ENCODE measurements around the gene IL1RAPL1. TPM values are rescaled to one million over a fixed set of nuclear protein-coding genes. Genes with fewer than 3 reads are reported as not detected.

IL1RAPL1 gene
- total RNA-seq, 2 donors from 2014 or later: not detected

- no peaks in the 10 kb centered on the region for H3K9me3 ChIP-seq (ENCODE audit: control insufficient read depth, low read length, poor library complexity, severe bottlenecking)
- Mint-ChIP-seq H3K27me3 (no peaks in the 10 kb centered on the region), H3K4me1 (no peaks in the 10 kb centered on the region), H3K27ac (no peak overlapping the region), H3K36me3 (ENCODE audit: low read depth) (no peaks in the 10 kb centered on the region), H3K4me3 (no peak overlapping the region)
- DNase-seq: no peak
- no peak for ATAC-seq
Observed at GRCh38 chrX:28851871-28852270, 264.6 kb downstream of the IL1RAPL1 start.

GRCh38 chrX:28854637-28855036 lies 267.4 kb downstream of the IL1RAPL1 start:
- H3K27ac Mint-ChIP-seq: no peak overlapping the region
- DNase-seq (no peak), ATAC-seq (no peak)
- H3K36me3 Mint-ChIP-seq (ENCODE audit: low read depth): no peaks in the 10 kb centered on the region
- no peaks in the 10 kb centered on the region for H3K27me3 Mint-ChIP-seq
- no peaks in the 10 kb centered on the region for H3K4me1 Mint-ChIP-seq
- no peaks in the 10 kb centered on the region for H3K9me3 ChIP-seq (ENCODE audit: control insufficient read depth, low read length, poor library complexity, severe bottlenecking)
- H3K4me3 Mint-ChIP-seq: no peak overlapping the region

- Mint-ChIP-seq H3K27me3 (no peaks in the 10 kb centered on the region), H3K27ac (no peak overlapping the region), H3K4me3 (no peak overlapping the region), H3K4me1 (no peaks in the 10 kb centered on the region), H3K36me3 (ENCODE audit: low read depth) (no peaks in the 10 kb centered on the region)
- DNase-seq: no peak
- no peak for ATAC-seq
- no peaks in the 10 kb centered on the region for H3K9me3 ChIP-seq (ENCODE audit: control insufficient read depth, low read length, poor library complexity, severe bottlenecking)
Observed at GRCh38 chrX:28876408-28876807, 289.2 kb downstream of the IL1RAPL1 start.

- no peaks in the 10 kb centered on the region for H3K9me3 ChIP-seq (ENCODE audit: control insufficient read depth, low read length, poor library complexity, severe bottlenecking)
- Mint-ChIP-seq H3K27ac (no peak overlapping the region), H3K27me3 (no peaks in the 10 kb centered on the region), H3K4me1 (no peaks in the 10 kb centered on the region), H3K36me3 (ENCODE audit: low read depth) (no peaks in the 10 kb centered on the region), H3K4me3 (no peak overlapping the region)
- ATAC-seq: no peak
- no peak for DNase-seq
Observed at GRCh38 chrX:28876901-28877300, 289.7 kb downstream of the IL1RAPL1 start.

DNA sequence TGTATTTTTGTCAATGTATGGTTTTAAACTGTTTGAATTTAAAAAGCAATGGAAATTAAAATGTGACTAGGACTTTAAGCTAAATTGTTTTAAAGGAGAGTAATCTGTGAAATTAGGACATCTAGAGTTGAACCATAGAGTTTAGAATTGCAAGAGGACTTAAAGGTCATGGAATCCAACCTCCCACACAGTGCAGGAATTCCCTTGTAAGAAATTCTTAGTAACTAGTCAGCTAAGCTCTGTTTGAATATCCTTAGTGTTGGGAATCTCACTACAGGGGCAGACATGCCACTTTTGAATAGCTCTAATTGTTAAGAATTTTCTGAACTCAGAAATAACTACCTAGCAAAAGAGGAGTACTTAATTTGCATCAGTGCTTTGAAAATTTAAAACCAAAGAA lies 292.9 kb downstream of the IL1RAPL1 start:
- Mint-ChIP-seq H3K4me1 (no peaks in the 10 kb centered on the region), H3K4me3 (no peak overlapping the region), H3K27me3 (no peaks in the 10 kb centered on the region), H3K27ac (no peak overlapping the region), H3K36me3 (ENCODE audit: low read depth) (no peaks in the 10 kb centered on the region)
- no peak for DNase-seq
- ATAC-seq: no peak
- H3K9me3 ChIP-seq (ENCODE audit: control insufficient read depth, low read length, poor library complexity, severe bottlenecking): no peaks in the 10 kb centered on the region

GRCh38 chrX:28884823-28885222 lies 297.6 kb downstream of the IL1RAPL1 start:
- Mint-ChIP-seq H3K4me3 (no peak overlapping the region), H3K27me3 (no peaks in the 10 kb centered on the region), H3K27ac (no peak overlapping the region), H3K4me1 (no peaks in the 10 kb centered on the region), H3K36me3 (ENCODE audit: low read depth) (no peaks in the 10 kb centered on the region)
- H3K9me3 ChIP-seq (ENCODE audit: control insufficient read depth, low read length, poor library complexity, severe bottlenecking): no peaks in the 10 kb centered on the region
- DNase-seq (no peak), ATAC-seq (no peak)

DNA sequence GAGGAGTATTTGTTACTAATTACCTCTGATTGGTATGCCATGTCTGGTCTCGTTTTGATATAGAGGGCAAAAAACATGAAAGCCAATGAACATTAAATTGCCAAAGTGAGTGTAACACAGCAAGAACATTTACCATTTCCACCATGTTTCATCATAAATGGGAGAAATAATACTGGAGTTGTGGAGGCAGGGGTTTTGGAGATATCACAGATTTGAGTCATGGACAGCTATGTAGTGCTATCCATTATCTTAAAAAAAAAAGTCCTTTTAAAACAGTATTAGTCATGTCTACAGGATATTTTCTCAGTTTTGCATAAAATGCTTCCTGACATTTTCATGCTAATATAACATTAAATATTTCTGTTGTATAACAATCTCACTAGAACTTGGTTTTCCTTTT lies 301.2 kb downstream of the IL1RAPL1 start:
- Mint-ChIP-seq H3K4me1 (no peaks in the 10 kb centered on the region), H3K27me3 (no peaks in the 10 kb centered on the region), H3K4me3 (no peak overlapping the region), H3K27ac (no peak overlapping the region), H3K36me3 (ENCODE audit: low read depth) (no peaks in the 10 kb centered on the region)
- DNase-seq: no peak
- ATAC-seq: no peak
- no peaks in the 10 kb centered on the region for H3K9me3 ChIP-seq (ENCODE audit: control insufficient read depth, low read length, poor library complexity, severe bottlenecking)

DNA sequence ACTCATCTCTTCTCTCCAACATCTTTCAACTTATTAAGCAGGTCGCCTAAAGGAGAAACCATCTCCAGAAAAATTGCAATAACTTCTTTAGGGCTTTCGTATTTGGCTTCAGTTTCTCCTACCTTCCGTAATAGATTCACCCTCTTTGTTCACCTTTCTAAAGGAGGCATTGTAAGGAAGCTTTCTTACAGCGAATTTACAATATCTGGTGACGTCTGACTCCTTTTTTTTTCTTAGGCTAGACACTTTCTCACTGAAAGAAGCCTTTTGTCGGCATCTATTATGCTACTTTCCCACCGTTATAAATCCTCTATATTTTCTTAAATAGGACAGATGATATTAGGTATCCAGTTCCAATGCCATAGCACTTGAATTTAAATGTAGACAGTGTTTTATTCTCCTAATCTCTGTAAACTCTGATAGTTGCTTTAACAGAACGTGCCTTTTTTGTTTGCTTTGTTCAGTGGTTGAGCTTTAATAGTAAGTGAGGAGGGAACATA lies 302.4 kb downstream of the IL1RAPL1 start:
- Mint-ChIP-seq H3K27ac (no peak overlapping the region), H3K4me1 (no peaks in the 10 kb centered on the region), H3K4me3 (no peak overlapping the region)

GRCh38 chrX:28901637-28902036 lies 314.4 kb downstream of the IL1RAPL1 start:
- ATAC-seq (no peak), DNase-seq (no peak)
- no peaks in the 10 kb centered on the region for H3K4me1 Mint-ChIP-seq
- H3K27me3 Mint-ChIP-seq: no peaks in the 10 kb centered on the region
- H3K4me3 Mint-ChIP-seq: no peak overlapping the region
- no peaks in the 10 kb centered on the region for H3K9me3 ChIP-seq (ENCODE audit: control insufficient read depth, low read length, poor library complexity, severe bottlenecking)
- no peaks in the 10 kb centered on the region for H3K36me3 Mint-ChIP-seq (ENCODE audit: low read depth)
- no peak overlapping the region for H3K27ac Mint-ChIP-seq

More for the DNA sequence above, 302.4 kb downstream of the IL1RAPL1 start:
- H3K36me3 Mint-ChIP-seq (ENCODE audit: low read depth): no peaks in the 10 kb centered on the region
- no peaks in the 10 kb centered on the region for H3K9me3 ChIP-seq (ENCODE audit: control insufficient read depth, low read length, poor library complexity, severe bottlenecking)
- H3K27me3 Mint-ChIP-seq: no peaks in the 10 kb centered on the region
- no peak for ATAC-seq
- DNase-seq: no peak

- no peaks in the 10 kb centered on the region for H3K36me3 Mint-ChIP-seq (ENCODE audit: low read depth)
- H3K27me3 Mint-ChIP-seq: no peaks in the 10 kb centered on the region
- H3K4me3 Mint-ChIP-seq: no peak overlapping the region
- H3K9me3 ChIP-seq (ENCODE audit: control insufficient read depth, low read length, poor library complexity, severe bottlenecking): no peaks in the 10 kb centered on the region
- DNase-seq (no peak), ATAC-seq (no peak)
- H3K4me1 Mint-ChIP-seq: no peaks in the 10 kb centered on the region
- H3K27ac Mint-ChIP-seq: no peak overlapping the region
Observed at GRCh38 chrX:28910487-28910886, 323.2 kb downstream of the IL1RAPL1 start.

DNA sequence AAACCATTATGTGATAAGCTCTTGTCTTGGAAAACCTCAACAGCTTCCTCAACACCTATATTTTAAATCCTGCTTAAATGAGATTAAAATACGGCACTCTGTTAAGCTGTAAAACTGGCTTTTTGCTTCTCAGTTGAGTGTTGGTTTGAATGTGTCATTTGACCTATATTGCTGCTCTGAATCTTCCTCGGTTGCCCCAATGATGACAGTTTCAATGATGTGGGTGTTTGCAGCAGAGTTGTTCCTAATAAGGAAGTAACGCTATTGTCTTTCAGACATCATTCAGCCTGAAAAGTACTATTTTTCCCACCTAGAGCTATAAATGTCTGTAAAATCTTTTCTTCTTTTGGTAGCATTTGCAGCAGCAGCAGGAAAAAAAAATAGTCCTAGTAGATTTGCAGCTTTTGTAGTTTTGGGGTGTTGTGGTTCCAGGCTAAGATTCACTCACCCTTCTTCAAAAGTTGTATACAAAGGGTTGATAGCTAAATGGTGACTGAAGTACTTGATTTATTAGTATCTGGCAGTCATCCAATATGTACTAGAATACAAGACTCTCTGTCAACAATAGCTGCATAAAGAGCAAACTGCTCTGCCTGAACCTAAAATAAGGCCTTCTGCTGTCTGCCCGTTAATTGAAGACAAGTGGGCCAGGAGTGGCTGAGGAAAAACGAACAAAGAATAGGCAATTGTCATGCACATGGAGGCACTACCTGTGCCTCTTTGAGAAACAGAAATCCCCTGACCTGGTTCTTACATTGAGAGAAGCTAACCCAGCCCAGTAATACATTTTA lies 333.1 kb downstream of the IL1RAPL1 start:
- H3K27me3 Mint-ChIP-seq: no peaks in the 10 kb centered on the region
- no peaks in the 10 kb centered on the region for H3K4me1 Mint-ChIP-seq
- no peak overlapping the region for H3K27ac Mint-ChIP-seq
- DNase-seq (no peak), ATAC-seq (no peak)
- no peak overlapping the region for H3K4me3 Mint-ChIP-seq
- H3K9me3 ChIP-seq (ENCODE audit: control insufficient read depth, low read length, poor library complexity, severe bottlenecking): no peaks in the 10 kb centered on the region
- H3K36me3 Mint-ChIP-seq (ENCODE audit: low read depth): no peaks in the 10 kb centered on the region

DNA sequence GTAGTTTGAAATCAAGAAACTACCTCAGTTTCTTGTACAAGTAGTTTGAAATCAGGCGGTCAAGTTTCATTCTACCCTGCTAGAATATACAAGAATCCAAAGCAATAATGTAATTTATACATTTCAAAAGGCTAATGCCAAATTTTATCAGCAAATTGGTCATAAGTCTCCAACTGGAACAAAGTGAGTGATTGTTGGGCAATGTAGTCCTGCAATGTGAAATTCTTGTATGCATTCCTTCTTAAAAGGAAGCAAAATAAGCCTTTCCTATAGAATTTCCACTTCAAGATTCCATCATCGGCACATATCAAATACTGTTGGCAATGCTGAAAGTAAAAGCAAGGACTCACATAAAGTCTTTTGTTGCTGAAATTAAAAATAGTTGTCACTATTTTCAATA lies 334.9 kb downstream of the IL1RAPL1 start:
- DNase-seq (no peak), ATAC-seq (no peak)
- Mint-ChIP-seq H3K27ac (no peak overlapping the region), H3K27me3 (no peaks in the 10 kb centered on the region), H3K4me3 (no peak overlapping the region), H3K4me1 (no peaks in the 10 kb centered on the region), H3K36me3 (ENCODE audit: low read depth) (no peaks in the 10 kb centered on the region)
- no peaks in the 10 kb centered on the region for H3K9me3 ChIP-seq (ENCODE audit: control insufficient read depth, low read length, poor library complexity, severe bottlenecking)

DNA sequence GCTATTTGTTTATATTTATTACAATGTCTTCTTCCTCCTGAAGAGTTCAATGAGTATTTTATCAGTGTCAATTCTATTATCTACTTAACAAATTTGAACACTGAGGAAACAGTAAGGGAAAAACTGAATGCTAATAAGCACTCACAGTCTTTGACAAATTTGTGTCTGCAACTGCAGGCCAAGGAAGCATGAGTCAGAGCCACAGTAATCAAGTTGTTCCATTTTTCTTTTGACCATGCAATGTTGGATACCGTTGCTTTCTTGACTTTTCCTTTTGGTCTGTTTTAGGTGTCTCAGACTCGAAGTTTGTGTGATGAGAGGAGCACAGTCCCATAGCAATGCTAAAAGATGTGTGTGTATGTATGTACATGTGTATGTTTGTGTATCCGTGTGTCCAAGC lies 359.6 kb downstream of the IL1RAPL1 start:
- no peak overlapping the region for H3K4me3 Mint-ChIP-seq
- no peaks in the 10 kb centered on the region for H3K36me3 Mint-ChIP-seq (ENCODE audit: low read depth)
- DNase-seq: no peak
- no peak overlapping the region for H3K27ac Mint-ChIP-seq
- no peaks in the 10 kb centered on the region for H3K27me3 Mint-ChIP-seq
- no peaks in the 10 kb centered on the region for H3K4me1 Mint-ChIP-seq
- no peaks in the 10 kb centered on the region for H3K9me3 ChIP-seq (ENCODE audit: control insufficient read depth, low read length, poor library complexity, severe bottlenecking)
- no peak for ATAC-seq

GRCh38 chrX:28960063-28960462 lies 372.8 kb downstream of the IL1RAPL1 start:
- H3K9me3 ChIP-seq (ENCODE audit: control insufficient read depth, low read length, poor library complexity, severe bottlenecking): no peaks in the 10 kb centered on the region
- H3K27ac Mint-ChIP-seq: no peak overlapping the region
- DNase-seq (no peak), ATAC-seq (no peak)
- H3K4me1 Mint-ChIP-seq: no peaks in the 10 kb centered on the region
- H3K27me3 Mint-ChIP-seq: no peaks in the 10 kb centered on the region
- H3K4me3 Mint-ChIP-seq: no peak overlapping the region
- H3K36me3 Mint-ChIP-seq (ENCODE audit: low read depth): no peaks in the 10 kb centered on the region

All from T-helper 17 cell (primary cell).